CD4-positive, alpha-beta T cell (primary cell): ENCODE measurements around the gene CFL1. TPM values are rescaled to one million over a fixed set of nuclear protein-coding genes. Genes with fewer than 3 reads are reported as not detected.

Source experiments
- ATAC-seq: fragments of 200-7000 bp; cut with Tn5 transposase; one replicate; pipeline ENCODE4 v1.10.0; 2022; ENCODE audit warnings: mild to moderate bottlenecking; ENCODE audit not compliant: poor library complexity
- CTCF ChIA-PET: fragments of 350-600 bp; sonication (Branson Sonifier 250); formaldehyde crosslinking; loops from one replicate; lab custom pipeline; 2021; ENCODE audit warnings: antibody characterized with exemption, inconsistent platforms; lab: Charles Lee
- POLR2A ChIA-PET: fragments of 350-600 bp; sonication (Branson Sonifier 250); formaldehyde crosslinking; loops from one replicate; lab custom pipeline; 2021; ENCODE audit warnings: antibody characterized with exemption, inconsistent platforms; lab: Charles Lee
- DNase-seq, 14 experiments: peaks; one replicate each; pipeline ENCODE4 v3.0.0-alpha.2; 2013 to 2020; ENCODE audit warnings: mixed read lengths in 2 of 14
- H3K27ac ChIP-seq, 2 donors: one replicate each; pipeline versions ENCODE4 v1.5.1 to v1.7.0; 2013; ENCODE audit warnings: low read length in 2 of 2, low read depth in 1 of 2, mild to moderate bottlenecking in 1 of 2
- H3K27me3 ChIP-seq, 2 experiments: 1 replicate in 1 of 2; 2 replicates in 1 of 2; pipeline versions ENCODE4 v1.6.1 to v1.7.0; 2013; ENCODE audit warnings: low read length in 2 of 2, control low read depth in 1 of 2, mild to moderate bottlenecking in 1 of 2, moderate library complexity in 1 of 2; ENCODE audit not compliant: insufficient read depth in 2 of 2, control insufficient read depth in 1 of 2
- H3K36me3 ChIP-seq: one replicate; pipeline ENCODE4 v1.6.1; 2013; ENCODE audit warnings: low read length, control low read depth; ENCODE audit not compliant: insufficient read depth
- H3K4me1 ChIP-seq: one replicate; pipeline ENCODE4 v1.6.1; 2013; ENCODE audit warnings: low read length, control low read depth; ENCODE audit not compliant: insufficient read depth
- H3K4me3 ChIP-seq: one replicate; pipeline ENCODE4 v1.5.1; 2013; ENCODE audit warnings: mild to moderate bottlenecking, low read length, moderate library complexity
- H3K9me3 ChIP-seq, 2 experiments: 1 replicate in 1 of 2; 2 replicates in 1 of 2; pipeline versions ENCODE4 v1.6.1 to v1.7.0; 2013; ENCODE audit warnings: low read length in 2 of 2, mild to moderate bottlenecking in 2 of 2, control low read depth in 1 of 2, moderate library complexity in 1 of 2; ENCODE audit not compliant: control insufficient read depth in 1 of 2, insufficient read depth in 1 of 2
- H3K27ac Mint-ChIP-seq: one replicate; pipeline ENCODE4 v1.8.0; 2020; ENCODE audit warnings: mixed read lengths
- H3K27me3 Mint-ChIP-seq: one replicate; pipeline ENCODE4 v1.8.0; 2021; ENCODE audit warnings: mixed read lengths
- H3K36me3 Mint-ChIP-seq: one replicate; pipeline ENCODE4 v1.8.0; 2021; ENCODE audit warnings: low read depth, mixed read lengths
- H3K4me1 Mint-ChIP-seq: one replicate; pipeline ENCODE4 v1.8.0; 2021; ENCODE audit warnings: low read depth, mixed read lengths
- H3K4me3 Mint-ChIP-seq: one replicate; pipeline ENCODE4 v1.8.0; 2020; ENCODE audit warnings: mild to moderate bottlenecking, mixed read lengths
- H3K9me3 Mint-ChIP-seq: one replicate; pipeline ENCODE4 v1.8.0; 2020; ENCODE audit warnings: mixed read lengths
- intact Hi-C, 2 experiments: fragments of 100-400 bp; cut with DNase I in 1 of 2; cut with micrococcal nuclease in 1 of 2; formaldehyde crosslinking; loops; one replicate each; pipeline versions ENCODE4 v1.15.1 to v1.9.0; 2023 to 2025; cut with DNase I, micrococcal nuclease
- total RNA-seq, 174 experiments: library from RNA in 2 of 174; stranded (reverse) in 2 of 174; gene quantifications; one replicate each; pipeline ENCODE4 v1.2.3 and lab custom pipeline; 2021 to 2026
- TF ChIP-seq, protein P1 (sequence below): fragments of 200-600 bp; IDR thresholded peaks from one replicate; pipeline ENCODE4 v1.8.0; 2022; ENCODE audit warnings: antibody characterized with exemption, mild to moderate bottlenecking

Gene CFL1
- total RNA-seq, 2 experiments from 2014 or later: 322 to 331 TPM

DNA sequence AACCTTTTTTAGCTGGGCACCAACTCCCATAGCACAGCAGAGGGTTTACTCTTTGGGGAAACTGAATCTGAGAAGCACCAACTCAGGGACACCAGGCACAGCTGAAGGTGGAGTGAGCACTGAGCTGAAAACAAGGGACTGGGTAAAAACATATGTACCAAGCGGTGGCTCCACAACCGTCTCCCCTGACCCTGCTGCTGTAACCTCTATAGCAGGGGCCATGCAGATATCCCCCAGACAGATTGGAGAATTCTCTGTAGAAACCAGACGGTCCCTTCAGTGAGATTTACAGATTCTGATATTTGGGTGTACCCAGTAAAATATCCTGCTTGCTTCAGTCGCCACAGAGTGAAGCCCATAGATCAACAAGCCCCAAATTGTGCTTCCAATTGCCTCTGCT, 28.5 kb downstream of the CFL1 start:
- Mint-ChIP-seq H3K36me3 (no peaks in the 10 kb centered on the region), H3K4me3 (no peak overlapping the region), H3K4me1 (peaks cover 6% of the 10 kb centered on the region), H3K9me3 (no peaks in the 10 kb centered on the region), H3K27ac (no peak overlapping the region), H3K27me3 (no peaks in the 10 kb centered on the region)
- Histone ChIP-seq H3K4me1 (peaks cover 19% of the 10 kb centered on the region), H3K4me3 (no peak overlapping the region), H3K27me3 (peaks cover 0 to 2% of the 10 kb centered on the region in 2 experiments), H3K9me3 (no peaks in the 10 kb centered on the region), H3K36me3 (no peaks in the 10 kb centered on the region), H3K27ac (no peak overlapping the region)
- ATAC-seq (no peak), DNase-seq (no peak)
- ChIA-PET POLR2A (no interaction called here), CTCF (interaction anchor here (3.5 kb wide), 1 partner anchor 11 kb away, joined by 7 read pairs; no protein-coding TSS in a partner anchor)
- TF ChIP-seq, protein P1, sequence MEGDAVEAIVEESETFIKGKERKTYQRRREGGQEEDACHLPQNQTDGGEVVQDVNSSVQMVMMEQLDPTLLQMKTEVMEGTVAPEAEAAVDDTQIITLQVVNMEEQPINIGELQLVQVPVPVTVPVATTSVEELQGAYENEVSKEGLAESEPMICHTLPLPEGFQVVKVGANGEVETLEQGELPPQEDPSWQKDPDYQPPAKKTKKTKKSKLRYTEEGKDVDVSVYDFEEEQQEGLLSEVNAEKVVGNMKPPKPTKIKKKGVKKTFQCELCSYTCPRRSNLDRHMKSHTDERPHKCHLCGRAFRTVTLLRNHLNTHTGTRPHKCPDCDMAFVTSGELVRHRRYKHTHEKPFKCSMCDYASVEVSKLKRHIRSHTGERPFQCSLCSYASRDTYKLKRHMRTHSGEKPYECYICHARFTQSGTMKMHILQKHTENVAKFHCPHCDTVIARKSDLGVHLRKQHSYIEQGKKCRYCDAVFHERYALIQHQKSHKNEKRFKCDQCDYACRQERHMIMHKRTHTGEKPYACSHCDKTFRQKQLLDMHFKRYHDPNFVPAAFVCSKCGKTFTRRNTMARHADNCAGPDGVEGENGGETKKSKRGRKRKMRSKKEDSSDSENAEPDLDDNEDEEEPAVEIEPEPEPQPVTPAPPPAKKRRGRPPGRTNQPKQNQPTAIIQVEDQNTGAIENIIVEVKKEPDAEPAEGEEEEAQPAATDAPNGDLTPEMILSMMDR: no peak
- intact Hi-C loops: no loop called here

DNA sequence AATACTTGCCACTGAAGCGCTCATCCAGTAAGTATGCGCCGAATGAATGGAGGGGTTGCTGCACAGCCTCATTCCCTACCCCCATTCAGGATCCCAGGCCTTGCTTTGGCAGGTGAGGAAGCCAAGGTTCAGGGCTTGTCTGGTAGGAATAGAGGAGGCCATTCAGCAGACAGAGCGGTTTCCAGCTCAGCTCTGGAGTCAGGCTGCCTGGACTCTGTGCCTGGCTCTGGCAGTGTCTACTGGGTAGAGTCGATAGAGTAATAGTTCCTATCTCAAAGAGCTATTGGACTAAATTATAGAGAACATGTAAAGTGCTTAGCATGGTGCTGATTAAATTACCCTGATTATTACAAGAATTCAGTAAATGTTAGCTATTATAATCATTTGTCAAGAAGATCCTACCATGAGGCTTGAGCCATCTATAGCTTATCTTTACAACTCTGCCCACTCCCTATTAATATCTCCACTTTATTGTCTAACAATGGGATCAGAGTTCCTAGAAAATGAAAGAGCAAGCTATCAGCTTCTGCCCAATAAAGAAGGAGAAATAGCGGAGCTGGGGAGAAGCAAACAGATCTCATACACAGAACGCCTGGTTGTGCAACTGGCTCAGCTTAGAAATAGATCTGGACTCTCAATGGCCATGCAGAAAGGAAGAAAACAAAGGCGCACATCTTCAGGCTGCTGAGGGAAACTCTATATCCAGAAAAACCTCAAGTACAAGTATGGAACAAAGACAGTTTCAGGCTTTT, 30.8 kb downstream of the CFL1 start:
- Mint-ChIP-seq H3K36me3 (no peaks in the 10 kb centered on the region), H3K27ac (no peak overlapping the region), H3K4me3 (no peak overlapping the region), H3K4me1 (no peaks in the 10 kb centered on the region), H3K27me3 (no peaks in the 10 kb centered on the region), H3K9me3 (no peaks in the 10 kb centered on the region)
- TF ChIP-seq, protein P1: no peak
- H3K27me3 ChIP-seq: peaks cover 0 to 2% of the 10 kb centered on the region in 2 experiments
- POLR2A ChIA-PET: no interaction called here
- no peak for ATAC-seq
- H3K27ac ChIP-seq: no peak overlapping the region
- H3K36me3 ChIP-seq: no peaks in the 10 kb centered on the region
- no peak overlapping the region for H3K4me3 ChIP-seq
- intact Hi-C loops: no loop called here
- H3K9me3 ChIP-seq: no peaks in the 10 kb centered on the region
- no peaks in the 10 kb centered on the region for H3K4me1 ChIP-seq
- CTCF ChIA-PET: interaction anchor here (0.5 to 3.5 kb wide), 4 partner anchors 9 to 58 kb away, joined by 3 to 7 read pairs (median 4); no protein-coding TSS in a partner anchor
- no peak for DNase-seq

DNA sequence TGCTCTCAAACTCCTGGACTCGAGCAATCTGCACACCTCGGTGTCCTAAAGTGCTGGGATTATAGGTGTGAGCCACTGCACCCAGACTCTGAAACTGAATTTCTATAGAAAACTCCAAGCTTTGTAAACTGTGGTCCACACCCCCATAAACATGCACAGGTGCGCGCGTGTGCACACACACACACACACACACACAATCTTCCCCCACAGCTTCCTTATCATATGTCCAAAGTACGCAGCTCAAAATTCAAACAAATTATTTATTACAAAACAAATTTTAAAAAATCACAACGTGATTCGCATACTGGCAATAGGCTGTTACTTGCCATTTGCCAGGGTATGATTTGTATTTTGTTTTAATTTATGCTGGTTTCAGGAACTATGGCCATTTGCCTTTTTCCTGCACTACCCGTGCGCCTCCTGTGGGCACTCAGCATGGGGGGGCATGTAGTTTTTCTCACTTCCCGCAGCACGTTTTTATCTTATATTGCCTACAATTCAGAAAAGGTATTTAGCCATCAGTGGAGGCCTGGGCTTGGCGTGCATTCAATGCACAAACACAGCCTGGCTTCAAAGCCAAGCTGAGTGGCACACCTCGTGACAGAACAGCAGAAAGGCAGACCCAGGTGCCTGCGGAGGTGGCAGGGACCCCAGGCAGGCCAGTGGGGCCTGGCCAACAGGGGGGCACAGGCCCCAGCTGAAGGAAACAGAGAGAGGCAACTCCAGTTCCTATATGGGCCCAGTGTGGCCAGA, 35.0 kb downstream of the CFL1 start:
- no peak overlapping the region for H3K4me3 Mint-ChIP-seq
- intact Hi-C loops: no loop called here
- H3K27me3 Mint-ChIP-seq: no peaks in the 10 kb centered on the region
- Histone ChIP-seq H3K27ac (no peak overlapping the region), H3K36me3 (no peaks in the 10 kb centered on the region), H3K4me1 (peaks cover 3% of the 10 kb centered on the region), H3K4me3 (no peak overlapping the region), H3K9me3 (no peaks in the 10 kb centered on the region), H3K27me3 (peaks cover 0 to 2% of the 10 kb centered on the region in 2 experiments)
- no peaks in the 10 kb centered on the region for H3K9me3 Mint-ChIP-seq
- CTCF ChIA-PET: no interaction called here
- DNase-seq: no peak
- H3K36me3 Mint-ChIP-seq: no peaks in the 10 kb centered on the region
- H3K4me1 Mint-ChIP-seq: no peaks in the 10 kb centered on the region
- no peak overlapping the region for H3K27ac Mint-ChIP-seq
- no peak for ATAC-seq
- TF ChIP-seq, protein P1: no peak
- POLR2A ChIA-PET: no interaction called here
